ENCODE results near the gene SERPINA3.

Gene SERPINA3

DNA sequence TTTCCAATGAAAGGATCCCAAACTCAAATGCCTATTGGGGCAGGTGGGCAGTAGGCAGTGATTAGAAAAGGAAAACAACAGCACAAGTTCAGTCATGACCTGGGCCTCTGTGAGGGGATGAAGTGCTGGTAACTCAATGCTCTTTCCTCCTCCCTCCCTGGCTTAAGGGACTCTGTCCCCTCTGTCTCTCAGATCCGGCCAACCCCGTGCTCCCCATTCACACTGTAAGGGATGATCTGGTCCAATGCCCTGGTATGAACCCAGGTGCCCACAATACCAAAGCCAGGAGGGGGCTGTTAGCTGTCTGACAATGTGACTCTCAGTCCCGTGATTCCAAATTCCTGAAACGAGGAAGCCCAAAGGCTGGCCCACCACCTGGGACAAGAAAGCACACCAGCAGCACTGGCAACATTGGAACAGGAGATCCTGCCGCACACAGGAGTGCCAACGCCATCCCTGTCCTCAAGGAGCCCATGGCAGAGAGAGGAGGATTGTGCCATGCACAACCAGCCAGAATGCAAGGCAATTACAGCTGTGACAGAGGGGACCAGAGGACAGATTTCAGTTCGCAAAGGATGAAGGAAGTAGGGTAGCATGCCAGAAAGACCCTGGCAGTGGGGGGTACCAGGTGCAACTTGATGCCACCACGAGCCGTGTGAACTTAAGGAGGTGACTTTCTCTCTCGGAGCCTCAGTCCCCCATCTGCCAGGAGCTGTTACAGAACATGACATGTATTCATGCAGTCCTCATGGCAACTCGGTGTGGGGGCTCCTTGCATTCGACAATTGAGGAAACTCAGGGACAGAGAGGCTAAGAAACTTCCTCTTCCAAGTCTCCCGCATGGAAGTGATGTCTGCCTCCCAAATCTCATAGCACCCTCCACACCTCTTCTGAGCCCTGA, 37.6 kb downstream of the SERPINA3 start:
- intact Hi-C loops (cut with DNase I), result no loop called here

DNA sequence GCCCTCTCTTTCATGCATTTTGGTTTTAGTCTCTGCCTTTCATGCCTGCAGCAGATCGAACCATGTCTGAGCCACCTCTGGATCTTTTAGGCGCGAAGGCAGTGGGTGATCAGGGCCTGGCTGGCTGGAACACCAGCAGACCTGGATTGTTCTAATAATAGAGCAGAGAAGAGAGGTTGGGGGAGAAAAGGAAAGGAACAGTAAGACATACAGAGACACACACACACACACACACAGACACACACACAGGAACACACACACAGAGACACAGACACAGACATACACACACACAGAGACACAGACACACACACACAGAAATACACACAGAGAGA, 38.2 kb downstream of the SERPINA3 start:
- no peak for DNase-seq
- intact Hi-C loops (cut with DNase I), result no loop called here

More for the DNA sequence above, 37.6 kb downstream of the SERPINA3 start:
- DNase-seq, result no peak

DNA sequence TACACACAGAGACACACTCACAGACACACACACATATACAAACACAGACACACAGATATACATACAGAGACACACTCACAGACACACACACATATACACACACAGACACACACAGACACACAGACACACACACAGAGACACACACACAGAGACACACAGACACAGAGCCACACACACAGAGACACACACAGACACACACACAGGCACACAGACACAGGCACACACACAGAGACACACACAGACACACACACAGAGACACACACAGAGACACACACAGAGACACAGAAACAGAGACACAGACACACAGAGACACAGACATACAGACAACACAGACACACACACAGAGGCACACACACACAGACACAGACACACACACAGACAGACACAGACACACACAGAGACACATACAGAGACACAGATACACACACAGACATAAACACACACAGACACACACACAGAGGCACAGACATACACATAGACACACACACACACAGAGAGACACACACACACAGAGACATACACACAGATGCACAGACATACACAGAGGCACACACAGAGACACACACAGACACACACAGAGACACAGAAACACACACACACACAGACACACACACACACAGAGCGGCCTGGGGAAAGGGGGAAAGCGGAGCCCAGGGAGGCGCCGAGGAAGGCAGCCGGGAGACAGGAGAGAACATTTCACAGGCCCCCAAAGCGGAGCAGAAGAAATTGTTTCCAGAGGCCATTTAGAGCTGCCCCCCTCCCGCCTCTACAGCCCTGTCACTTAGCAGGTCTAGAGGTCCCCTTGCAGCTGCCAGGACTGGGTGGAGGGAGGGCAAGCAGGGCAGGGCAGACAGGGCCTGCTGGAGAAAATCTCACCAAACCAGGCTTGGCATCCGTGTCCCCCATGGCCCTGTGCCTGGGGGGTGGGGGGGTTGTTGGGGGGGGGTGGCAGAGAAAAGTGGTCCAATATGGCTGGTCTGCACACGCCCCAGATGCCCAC, 38.9 kb downstream of the SERPINA3 start:
- DNase-seq, result no peak
- intact Hi-C loops (cut with DNase I), result no loop called here

DNA sequence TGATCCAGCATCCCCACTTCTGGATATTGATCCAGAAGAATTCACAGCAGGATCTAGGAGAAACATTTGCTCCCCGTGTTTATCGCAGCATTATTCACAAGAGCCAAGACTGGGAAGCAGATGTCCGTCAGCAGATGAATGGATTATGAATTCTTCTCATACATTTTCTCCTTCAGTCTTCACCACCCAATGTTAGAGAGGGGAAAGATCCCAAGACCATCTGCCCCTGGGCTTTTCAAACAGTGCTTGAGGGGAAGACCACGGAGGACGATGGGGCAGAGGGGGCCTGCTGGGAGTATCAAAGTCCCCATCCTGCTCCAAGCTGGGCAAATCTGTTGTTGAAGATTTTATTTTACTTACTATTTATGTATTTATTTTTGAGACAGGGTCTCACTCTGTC, 41.1 kb downstream of the SERPINA3 start:
- intact Hi-C loops (cut with DNase I), result no loop called here
- no peak for DNase-seq

DNA sequence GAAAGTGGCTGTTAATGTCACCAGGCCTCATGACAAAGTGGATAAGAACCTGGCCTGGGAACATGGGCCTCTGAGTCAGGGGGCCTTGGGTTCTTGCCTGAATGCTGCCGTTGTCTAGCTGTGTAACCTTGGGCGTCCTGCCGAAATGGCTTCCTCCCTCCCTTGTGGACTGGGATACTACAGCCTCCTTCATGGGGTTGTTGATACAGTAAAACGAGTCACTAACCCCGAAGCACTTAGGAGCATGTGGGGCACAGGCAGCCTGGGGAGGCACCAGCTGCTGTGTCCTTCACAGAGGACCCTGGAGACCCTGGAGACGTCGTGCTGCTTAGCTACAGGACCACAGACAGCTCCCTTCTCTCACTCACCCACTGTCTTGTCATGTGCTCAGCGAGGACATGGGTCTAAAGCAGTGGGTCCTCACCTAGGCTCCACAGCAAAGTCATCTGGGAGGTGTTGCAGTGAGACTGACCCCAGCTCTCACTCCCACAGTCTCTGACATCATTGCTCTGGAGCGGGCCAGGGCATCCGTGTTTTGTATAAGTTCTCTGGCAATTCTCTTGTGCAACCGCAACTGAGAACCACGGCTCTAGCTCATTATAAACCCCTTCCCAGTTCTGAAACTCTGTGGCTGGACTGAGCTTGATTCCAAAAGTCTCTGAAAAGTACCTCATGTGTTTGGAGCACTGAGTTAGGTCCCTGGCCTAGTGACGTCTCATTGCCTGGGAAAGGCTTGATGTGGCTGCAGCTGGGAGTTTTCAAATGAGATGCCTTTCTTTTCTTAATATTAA, 42.1 kb downstream of the SERPINA3 start:
- peak in 1 of 10 donors; percentile 35 for DNase-seq
- intact Hi-C loops (cut with DNase I), result no loop called here

DNA sequence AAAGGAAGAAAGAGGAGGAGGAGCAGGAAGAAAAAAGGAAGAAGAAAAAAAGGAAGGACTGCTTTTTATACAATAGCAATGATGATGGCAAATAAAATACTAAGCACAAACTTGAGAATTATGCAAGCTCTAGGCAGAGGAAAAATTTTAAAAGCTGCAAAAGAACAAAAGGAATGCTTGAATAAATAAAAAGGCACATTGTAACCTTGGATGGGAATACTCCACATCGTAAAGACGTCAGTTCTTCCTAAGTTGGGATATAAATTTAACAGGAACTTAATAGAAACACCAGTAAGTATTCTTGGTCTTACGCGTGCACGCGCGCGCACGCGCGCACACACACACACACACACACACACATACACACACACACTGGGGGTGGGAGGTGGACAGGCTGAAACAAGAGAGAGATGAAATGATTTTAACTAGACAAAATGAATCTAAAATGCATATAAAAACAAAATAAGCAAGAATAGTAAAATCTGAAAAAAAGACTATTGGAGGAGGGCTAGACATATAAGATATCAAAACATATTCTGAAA, 43.0 kb downstream of the SERPINA3 start:
- DNase-seq, result no peak
- intact Hi-C loops (cut with DNase I), result no loop called here

DNA sequence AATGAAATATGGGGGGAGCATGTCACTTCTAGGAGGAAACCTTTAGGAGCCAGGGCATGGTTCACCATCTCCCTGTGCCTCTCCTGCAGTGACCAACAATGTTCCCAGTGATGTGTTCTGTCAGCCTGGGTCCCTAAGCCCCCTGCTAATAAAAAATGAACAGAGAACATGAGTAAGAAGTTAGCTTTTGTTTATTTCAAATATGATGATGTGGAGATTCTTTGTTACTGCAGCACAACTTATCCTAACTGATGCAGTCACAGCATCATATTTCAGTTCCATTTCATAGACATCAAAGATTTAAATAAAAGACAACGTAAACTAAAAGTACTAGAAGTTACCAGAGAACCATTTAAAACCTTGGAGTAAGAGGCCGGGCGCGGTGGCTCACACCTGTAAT, 43.9 kb downstream of the SERPINA3 start:
- intact Hi-C loops (cut with DNase I), result no loop called here
- DNase-seq, result no peak

DNA sequence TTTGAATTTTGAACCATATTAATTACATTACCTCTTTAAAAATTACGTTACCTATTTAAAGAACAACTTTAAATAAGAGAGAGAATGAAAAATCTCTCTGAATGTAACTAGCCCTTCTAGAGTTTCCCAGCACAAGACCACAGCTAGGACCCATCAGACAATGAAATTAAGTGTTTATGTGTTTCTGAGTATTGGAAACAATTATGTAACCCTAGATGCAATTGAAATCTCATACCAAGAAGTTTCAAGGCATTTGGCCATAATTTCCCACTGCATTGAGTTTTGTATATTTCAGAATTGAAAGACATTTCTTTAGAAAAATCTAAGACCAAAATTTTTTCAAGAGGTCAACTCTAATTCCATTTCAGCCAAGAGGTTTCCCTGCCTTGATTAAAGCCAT, 47.1 kb downstream of the SERPINA3 start:
- no peak for DNase-seq
- intact Hi-C loops (cut with DNase I), result no loop called here

DNA sequence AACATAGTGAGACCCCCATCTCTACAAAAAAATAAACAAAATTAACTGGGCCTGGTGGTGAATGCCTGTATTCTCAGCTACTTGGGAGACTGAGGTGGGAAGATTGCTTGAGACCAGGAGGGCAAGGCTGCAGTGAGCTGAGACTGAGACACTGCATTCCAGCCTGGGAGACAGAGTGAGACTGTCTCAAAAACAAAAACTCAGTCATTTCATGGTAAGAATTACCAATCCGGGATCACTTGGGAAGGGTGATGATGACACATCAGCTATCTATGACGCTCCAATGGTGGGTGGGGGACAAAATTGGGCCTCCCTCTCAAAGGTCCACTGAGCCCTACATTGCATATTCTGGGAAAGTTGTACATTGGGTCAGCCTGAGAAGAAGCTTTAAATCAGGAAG, 47.7 kb downstream of the SERPINA3 start:
- intact Hi-C loops (cut with DNase I), result no loop called here
- DNase-seq, result no peak

DNA sequence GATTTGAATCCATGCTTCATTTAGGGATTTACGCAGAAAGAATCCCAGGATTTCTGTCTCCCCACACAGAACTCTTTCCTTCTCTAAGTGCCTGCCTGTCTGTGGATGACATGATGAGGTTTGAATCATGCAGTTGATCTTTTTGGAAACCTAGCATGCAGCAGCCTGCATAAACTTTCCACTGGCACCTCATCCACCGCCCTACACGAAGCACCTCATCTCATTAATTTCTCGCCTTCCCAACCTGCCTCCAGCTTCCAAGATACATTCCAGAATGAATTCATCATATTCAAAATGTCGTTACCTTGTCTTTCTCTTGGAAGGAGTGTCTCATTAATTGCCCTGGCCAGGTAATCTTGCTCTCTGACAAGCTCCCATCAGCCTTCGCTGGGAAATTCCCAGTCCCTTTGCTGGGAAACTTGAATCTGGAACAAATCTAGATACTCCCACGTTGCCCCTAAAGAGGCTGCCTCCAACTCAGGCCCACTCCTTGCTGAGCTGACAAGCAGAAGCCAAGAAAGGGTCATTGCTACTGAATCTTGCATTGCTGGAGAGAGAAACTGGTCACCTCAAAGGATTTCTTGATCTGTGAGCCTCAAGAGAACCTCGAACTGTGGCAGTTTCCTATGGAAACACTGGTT, 48.2 kb downstream of the SERPINA3 start:
- intact Hi-C loops (cut with DNase I), result no loop called here

DNA sequence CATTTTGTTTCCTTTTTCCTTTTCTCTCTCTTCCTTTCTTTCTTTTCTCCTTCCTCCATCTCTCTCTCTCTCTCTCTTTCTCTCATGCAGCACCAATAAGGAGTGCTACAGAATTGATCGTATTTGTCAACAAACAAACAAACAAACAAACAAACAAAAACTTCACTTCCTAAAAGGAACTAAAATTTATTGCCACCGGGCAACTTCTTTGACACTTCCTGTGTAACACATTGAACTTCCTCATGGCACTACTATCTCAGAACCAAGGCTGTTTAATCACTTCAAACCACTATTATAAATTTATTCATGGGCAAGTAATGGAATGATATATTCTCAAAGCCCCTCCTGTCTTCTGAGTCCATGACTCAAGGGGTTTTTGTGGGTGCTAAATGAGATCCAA, 51.3 kb downstream of the SERPINA3 start:
- no peak for DNase-seq
- intact Hi-C loops (cut with DNase I), result no loop called here

More for the DNA sequence above, 48.2 kb downstream of the SERPINA3 start:
- DNase-seq, result no peak

DNA sequence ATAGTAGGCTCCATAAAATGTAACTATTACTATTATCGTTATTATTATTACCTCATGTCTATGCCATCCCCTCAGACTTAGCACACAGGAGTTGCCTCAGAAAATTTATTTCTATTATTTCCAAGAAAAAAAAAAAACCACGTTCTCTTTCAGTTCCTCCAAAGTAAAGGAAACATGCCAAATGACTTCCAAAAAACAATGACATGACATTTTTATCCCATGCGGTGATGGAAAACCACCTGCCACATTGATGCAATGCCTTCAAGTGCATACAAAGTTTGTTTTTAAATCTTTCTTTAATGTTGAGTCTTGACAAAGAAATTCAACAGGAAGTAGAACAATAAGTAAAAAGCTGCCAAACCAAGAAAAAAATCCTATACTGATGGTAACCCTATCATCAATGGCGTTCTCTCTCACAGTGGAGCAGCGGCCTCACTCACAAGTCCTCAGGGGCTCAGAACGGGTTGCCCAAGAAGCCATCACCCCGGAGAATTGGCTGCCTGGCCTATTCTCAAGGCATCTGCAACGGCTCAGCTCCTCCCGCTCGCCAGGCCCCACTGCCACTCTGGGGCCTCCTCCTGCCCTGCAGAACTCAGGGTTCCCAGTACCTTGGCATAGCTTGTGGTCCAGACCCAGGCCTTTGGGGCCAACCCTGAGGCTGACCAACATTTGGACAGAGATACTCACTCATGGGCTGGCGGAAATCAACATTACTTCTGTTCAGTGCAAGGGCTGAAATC, 51.9 kb downstream of the SERPINA3 start:
- intact Hi-C loops (cut with DNase I), result no loop called here
- no peak for DNase-seq

DNA sequence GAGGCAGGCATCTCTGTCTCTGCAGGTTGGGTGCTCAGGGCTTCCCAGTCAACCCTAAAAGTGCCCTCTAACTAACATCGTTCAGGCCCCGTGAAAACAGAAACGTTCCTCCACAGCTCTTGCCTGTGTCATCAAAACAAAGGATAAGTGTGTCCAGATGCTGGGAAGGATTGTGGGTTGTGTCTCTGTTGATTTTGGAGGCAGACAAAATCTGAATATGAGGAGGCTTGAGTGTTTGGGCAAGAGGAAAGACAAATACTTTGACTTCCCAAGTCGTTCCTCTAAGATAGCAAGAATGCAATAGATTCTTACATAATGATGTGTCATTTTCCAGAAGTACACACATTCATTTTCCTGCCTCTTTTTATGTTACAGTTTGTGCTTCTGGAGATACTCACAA, 52.9 kb downstream of the SERPINA3 start:
- DNase-seq, result no peak
- intact Hi-C loops (cut with DNase I), result no loop called here

DNA sequence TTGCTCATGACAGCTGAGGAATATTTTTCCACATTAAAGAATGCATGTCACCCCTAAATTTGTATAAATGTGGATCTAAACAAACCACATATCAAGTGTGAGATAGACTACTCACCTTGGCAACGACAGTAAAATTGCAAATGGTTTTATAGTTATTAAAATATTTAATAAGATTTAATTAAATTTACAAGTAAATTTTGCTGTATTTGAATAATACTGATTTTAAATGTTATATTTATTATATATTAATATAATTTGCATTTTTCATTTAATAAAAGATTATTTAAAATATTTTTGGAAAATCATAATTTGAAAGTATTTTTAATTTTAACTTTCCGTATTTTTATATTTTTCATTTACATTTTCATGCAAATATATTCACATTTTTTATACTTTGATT, 53.4 kb downstream of the SERPINA3 start:
- DNase-seq, result no peak
- intact Hi-C loops (cut with DNase I), result no loop called here

DNA sequence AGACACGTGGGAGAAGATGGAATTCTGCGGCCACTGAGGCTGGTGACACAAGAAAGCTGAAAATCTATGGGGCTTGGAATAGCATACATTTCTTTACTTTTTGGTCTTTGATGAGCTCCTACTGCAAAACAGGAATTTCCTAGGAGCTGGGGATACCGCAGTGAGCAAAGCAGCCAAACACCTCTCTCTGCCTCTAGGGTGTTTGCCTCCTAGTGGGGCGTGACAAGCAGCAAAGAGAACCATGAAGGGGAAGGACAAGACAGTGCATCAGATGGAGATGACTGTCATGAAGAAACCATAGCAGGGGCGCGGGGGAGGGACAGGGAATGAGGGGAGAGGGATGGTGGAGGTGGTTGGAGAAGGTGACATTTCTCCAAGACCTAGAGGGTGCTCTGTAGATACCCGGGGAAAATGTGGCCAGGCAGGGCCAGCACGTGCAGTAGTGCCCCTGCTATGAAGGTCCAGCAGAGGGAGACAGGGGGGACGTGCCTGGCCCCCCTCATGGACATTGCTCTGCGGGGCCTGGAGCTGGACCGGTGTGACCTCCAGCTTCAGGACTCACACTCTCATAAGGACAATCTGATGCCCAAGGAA, 58.6 kb downstream of the SERPINA3 start:
- DNase-seq, result no peak
- intact Hi-C loops (cut with DNase I), result no loop called here

DNA sequence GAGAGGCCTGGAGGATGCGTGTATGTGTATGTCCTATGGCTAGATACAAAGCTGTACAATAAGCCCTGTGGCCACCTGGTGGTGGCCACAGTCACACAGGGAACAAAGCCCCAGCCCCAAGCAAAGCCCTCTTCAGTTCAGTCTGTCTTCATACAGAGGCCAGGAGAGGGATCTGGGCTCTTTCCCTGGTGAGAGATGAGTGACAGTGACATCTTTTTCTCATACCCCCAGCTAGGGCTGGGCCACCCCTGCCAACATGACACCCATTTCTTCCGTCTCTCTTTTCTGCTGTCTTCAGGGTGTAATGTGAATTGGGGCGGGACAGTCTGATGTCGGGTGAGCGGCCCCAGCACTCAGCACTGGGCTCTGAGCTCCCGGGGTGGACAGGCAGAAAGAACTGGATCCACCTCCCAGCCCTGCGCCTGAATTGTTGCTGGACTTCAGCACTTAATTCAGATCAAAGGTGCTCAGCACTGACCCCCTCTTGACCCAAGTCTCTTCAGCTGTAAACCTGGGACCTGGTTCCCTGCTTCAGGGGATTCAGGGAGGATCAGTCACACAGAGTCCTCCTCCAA, 59.8 kb downstream of the SERPINA3 start:
- intact Hi-C loops (cut with DNase I), result no loop called here
- DNase-seq, result no peak

DNA sequence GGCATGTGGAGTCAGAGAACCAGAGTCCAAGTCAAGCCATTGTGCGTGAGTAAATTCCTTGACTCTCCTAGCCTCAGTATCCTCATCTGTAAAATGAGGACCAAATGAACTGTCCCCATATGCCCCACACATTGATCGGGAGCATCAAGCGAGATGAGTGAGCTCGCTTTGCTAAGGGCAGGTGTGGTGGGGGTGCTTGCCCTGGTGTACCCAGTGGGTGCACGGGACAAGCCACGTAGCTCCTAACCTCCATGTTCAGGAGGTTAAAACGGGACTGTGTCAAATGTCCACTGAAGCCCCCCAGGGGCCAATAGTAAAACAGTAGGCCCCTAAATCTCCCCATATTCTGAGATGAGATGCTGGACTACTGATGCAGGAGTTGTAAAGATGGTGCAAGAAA, 60.9 kb downstream of the SERPINA3 start:
- intact Hi-C loops (cut with DNase I), result no loop called here

More for the DNA sequence above, 60.9 kb downstream of the SERPINA3 start:
- no peak for DNase-seq
